Stimulated activated CD4-positive, alpha-beta T cell treated with anti-CD3 and anti-CD28 coated beads, Interleukin-1b, Interleukin-23, amount 100 ng/mL, for 1 hour (primary cell): ENCODE data around the gene SESN1.
"Not testable (repeated sequence)": the region's sequence is repeated elsewhere in the genome, so short reads cannot be mapped to it uniquely, and the experiment has no call there.

Experiments used
- DNase-seq, 2 donors: peaks; one replicate each; pipeline ENCODE4 v3.0.0-alpha.2; 2020; ENCODE audit warnings: low read depth in 2 of 2

Gene SESN1

GRCh38 chr6:109095036-109095834, 589 bp upstream of the SESN1 start, which contains the start of gene CEP57L1:
Gene CEP57L1, plus strand, starts transcription at chr6:109095507. Its CDS starts 49,715 bp downstream, at chr6:109145222.
- DNase-seq = peak; percentile 83 to 85

DNA sequence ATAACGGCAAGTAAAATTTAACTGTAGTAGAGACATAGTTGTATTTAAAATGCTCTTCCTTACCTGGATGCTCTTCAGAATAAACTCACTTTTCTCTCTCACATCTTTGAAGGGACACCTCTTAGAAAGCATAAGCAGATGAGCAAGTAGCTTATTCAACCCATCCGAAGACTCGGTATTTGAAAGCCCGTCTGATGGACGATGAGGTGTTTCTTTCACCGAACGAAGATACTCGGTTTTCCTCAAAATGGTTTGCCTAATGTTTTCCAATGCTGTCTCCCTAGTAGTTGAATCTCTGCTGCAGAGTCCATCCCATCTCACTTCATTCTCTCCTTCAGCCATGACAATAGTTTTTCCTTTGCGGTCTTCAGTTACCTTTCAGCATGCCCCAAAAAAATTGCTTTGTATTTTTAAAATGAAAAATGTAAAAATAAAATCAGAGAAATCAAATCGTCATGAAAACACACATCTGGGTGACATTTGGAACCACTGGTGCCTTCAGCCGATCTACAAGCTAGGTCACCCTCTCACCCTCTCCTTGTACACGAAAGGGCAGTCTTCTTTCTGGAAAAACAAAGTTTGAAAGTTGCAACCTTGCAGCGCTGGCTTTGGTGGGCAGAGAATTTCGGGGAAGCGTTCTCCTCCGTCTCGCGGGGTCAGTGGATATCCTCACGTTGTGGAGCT, 772 bp downstream of the SESN1 start:
- no peak for DNase-seq

- DNase-seq = no peak
These were observed 2.6 kb downstream of the SESN1 start for GRCh38 chr6:109092074-109092473.

- DNase-seq = no peak
These were observed 3.2 kb downstream of the SESN1 start for GRCh38 chr6:109091314-109092024.

GRCh38 chr6:109088995-109089394, 5.7 kb downstream of the SESN1 start:
- DNase-seq = no peak

GRCh38 chr6:109087661-109088264, 6.9 kb downstream of the SESN1 start:
- DNase-seq = no peak

DNA sequence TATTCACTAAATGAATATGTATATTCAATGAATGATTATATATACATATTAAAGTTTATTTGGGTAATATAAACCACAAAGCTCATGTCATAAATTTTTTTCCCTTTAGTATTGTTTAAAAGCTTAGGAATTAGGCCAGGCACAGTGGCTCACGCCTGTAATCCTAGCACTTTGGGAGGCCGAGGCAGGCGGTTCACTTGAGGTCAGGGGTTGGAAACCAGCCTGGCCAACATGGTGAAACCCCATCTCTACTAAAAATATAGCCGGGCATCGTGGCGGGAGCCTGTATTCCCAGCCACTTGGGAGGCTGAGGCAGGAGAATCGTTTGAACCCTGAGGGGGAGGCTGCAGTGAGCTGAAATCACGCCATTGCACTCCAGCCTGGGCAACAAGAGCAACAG, 10.5 kb downstream of the SESN1 start:
- not testable (repeated sequence) for DNase-seq

DNA sequence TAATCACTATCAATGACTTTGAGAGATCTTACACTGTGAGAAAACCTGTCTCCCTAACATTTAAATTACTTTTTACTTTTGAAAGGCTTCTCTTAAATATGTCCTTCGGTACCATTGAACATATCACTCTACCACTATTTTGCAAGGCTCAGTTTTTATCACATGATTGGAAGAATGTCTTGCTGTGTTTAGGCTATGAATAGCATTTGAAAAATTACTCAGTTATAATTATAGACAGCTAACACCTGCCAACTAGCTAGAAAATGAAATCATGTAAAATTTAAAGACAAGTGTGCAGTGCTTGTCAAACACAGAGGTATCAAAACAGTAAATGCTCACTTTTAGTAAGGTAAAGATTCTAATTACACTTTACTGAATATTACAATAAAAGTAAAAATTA, 11.0 kb downstream of the SESN1 start:
- DNase-seq = no peak

GRCh38 chr6:109082188-109082577, 12.5 kb downstream of the SESN1 start:
- DNase-seq = no peak

DNA sequence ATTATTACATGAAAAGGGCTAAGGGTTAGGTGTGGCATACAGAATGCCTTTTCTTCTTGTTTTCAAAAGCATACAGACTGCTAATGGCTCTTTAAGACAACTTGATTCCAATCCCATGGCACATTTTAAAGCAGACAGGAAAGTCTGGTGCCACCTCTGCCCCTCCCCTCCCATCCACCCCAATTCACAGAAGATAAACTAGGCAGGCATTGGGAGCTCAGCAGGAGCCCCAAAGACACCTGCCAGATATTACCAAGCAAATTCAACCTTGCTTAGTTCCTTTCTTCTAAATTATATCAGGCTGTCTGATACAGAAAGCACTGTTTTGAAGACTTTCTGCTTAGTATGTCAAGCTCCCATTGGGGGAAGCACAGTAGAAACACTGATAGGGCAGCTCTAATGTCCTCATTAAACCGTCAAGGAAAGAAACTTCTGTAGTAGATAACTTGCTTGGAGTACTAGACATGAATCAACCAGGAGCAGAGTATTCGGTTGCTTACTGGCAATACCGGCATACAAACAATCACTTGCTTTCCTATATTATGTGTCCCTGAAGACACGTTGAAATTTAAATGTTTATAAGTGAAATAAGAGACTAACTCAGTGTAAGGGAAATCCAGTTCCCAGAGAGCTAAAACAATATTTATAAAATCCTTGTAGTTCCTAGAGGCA, 13.0 kb downstream of the SESN1 start:
- DNase-seq = no peak

DNA sequence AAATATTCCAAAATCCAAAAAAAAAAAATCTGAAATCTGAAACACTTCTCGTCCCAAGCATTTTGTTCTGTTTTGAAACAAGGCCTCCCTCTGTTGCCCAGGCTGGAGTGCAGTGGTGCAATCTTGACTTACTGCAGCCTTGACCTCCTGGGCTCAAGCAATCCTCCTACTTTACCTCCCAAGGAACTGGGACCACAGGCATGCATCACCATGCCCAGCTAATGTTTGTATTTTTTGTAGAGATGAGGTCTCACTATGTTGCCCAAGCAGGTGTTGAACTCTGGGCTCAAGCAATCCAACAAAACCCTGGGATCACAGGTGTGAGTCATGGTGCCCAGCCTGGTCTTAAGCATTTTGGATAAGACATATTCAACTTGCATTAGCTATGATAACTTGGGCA, 13.6 kb downstream of the SESN1 start:
- DNase-seq = no peak

DNA sequence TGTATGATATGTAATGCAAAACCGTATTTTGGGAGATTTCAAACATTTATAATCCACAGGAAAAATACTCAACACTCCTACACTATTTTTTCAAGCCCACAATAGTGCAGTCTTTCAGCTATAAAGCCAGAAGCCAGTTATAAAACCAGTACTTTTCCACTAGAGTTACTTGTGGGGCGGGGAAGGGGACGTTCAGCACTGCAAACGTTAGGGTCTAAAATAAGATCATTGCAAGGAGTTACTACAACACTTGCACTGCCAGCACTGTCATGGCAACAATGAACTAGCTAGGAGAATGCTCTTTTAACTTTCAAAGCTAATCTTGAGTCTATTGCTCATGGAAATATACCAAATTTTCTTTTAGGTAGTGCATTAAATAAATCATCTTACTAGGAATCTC, 14.7 kb downstream of the SESN1 start:
- no peak for DNase-seq

DNA sequence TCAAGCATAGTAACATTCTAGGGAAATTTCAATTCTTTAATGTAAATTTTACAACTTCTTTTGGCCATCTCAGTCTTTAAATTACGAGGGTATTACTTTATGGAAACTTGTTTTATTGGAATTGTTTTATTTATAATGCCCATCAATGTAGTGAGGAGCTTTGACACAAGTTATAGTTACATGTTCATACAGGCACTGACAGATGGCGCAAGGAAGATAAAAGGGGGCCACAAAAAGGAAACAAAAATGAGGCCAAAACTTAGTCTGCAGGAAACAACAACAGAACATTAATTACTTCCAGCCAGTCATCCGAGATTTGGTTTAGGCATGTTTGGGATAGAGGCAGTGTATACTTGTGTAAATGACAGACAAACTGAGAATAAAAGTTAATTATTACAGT, 18.3 kb downstream of the SESN1 start:
- no peak for DNase-seq

- no peak for DNase-seq
These were observed 18.7 kb downstream of the SESN1 start for GRCh38 chr6:109075934-109076333.

DNA sequence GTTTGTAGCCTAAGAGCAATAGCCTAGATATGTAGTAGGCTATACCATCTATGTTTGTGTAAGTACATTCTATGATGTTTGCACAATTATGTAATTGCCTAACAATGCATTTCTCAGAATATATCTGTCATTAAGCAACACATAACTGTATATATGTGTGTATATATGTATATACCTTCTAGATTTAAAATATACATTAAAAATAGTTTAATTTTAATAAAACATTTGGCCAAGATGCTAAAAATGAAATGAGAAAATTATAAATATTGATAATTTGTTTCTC, 20.6 kb downstream of the SESN1 start:
- no peak for DNase-seq

DNA sequence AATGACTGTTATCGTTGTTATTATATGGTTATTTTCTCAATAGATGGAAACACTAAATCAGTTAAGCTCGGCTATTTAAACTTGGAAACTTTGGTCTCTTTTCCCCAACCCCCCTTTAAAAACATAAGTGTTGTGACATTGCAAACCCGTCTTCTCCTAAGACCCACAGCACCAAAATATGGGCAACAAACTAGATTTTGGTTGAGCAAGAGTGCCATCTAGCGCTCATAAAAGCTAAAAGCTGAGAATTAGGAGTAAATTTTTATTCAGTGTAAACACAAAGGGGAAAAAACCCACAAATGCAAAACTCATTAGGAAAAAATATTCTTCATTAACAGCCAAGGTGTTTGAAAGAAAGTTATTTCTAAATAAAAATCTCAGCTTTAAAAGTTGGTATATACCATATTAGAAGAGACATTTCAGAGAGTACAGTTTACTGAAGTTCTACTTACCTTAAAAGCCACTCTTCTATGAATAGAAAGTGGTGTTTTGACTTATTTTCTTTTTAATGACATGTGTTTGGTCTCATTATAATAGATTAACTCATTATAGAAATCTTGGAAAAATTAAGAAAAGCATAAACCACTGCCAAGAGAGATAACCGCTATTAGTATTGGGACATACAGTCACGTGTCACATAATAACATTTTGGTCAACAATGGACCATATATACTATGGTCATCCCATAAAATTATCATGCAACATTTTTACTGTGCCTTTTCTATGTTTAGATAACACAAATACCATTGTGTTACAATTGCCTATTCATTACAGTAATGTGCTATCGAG, 21.1 kb downstream of the SESN1 start:
- DNase-seq = peak in 1 of 2 donors; percentile 13

DNA sequence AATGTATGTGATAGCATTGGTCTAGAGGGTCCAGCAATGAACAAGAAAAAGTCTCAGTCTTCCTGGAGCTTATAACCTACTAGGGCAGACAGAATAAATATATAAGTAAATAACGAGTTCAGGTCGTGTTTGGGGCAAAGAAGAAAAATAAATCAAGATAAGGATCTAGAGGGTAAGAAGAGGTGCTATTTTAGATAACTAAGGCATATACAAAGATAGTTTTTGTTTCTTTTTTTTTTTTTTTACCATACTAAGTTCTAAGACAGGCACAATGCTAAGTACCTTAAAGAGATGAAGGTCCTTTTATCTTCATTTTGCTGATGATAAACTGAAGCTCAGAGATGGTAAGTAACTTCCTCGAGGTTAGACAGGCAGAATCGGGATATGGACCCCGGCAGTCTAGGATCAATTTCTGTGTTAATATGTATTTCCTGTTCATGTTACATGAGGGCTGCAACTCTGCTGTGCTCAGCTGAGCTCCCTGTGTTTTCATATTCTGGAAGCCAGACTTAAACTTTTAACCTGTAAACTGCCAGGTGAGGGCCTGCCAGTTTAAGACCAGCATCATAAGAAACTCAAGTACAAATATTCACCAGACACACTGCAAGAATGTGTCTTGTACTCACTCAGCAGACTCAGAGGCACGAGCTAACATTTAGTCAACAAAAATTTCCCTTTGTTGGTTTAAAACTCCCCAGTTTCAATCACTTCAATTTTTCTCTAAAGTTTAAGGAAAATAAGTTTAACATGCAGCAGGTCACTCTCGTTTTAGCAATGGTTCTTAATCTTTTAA, 23.3 kb downstream of the SESN1 start:
- DNase-seq = no peak

DNA sequence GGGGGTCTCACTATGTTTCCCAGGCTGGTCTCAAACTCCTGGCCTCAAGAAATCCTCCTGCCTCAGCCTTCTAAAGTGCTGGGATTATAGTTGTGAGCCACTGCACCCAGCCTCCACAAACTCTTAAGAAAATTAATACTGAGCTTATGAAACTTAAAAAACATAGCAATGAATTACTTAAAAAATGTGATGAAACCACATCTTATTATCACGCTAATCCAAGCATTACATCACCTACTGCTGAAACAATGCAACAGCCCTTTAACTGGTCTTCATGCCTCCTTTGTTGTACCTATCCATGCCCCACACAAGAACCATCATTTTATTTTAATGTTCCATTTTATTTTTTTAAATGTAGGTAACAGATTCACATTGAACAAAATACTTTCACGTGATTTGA, 24.9 kb downstream of the SESN1 start:
- DNase-seq = no peak

DNA sequence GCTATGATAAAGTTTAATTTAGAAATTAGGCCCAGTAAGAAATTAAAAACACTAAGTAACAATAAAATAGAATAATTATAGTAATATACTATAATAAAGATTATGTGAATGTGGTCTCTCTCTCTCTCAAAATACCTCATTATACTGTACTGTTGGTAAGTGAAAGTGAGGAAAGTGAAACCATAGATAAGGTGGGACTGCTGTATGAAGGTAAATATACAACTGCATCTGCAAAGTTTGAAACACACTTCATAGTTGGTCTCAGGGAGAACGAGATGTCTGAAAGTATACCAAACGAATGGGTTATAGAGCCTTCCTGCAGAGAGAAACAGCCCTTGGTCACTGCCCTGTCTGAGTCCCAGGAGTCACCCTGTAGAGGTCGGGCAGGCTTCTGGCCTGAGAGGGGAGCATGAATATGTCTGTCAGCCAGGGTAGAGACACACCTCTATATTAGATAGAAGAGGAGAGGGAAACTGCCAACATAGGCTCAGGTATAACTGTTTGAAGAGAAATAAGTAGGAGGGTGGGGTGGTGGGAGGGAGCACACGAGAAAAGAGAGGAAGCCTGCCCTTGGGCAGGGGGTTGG, 31.8 kb downstream of the SESN1 start:
- DNase-seq = no peak

GRCh38 chr6:109062216-109062615, 32.4 kb downstream of the SESN1 start:
- DNase-seq = no peak
